ENCODE data around the gene BTBD8.

The BTBD8 gene

DNA sequence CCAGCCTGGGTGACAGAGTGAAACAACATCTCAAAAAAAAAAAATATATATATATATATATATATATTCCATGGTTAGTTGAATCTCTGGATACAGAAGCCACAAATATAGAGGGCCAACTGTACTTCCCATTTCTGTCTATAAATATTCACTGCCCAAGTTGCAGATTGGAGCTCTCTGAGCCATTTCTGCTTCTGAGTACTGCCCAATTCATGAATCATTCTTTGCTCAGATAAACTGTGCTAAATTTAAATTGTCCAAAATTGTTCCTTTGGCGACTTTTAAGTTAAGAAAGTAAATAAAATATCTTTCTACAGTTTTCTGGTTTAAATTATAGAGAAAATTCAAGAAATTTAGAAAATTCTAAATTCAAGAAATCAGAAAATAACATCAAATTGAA, 114.4 kb downstream of the BTBD8 start:
- no peak for DNase-seq

DNA sequence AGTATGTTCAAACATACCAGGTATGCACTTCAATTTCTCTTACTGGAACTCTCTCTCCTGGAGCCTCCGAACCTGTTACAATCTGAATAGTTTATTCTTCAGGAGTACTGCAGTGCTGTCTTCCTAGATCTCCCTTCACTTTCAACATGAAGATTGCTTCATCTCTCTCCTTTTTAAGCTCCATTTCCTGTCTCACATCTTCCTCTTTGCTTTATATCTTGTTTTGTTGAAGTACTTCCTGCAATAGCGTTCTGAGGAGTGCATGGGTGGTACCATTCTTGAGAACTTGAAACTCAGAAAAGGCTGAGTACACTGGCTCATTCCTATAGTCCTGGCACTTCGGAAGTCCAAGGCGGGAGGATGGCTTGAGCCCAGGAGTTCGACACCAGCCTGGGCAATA, 121.8 kb downstream of the BTBD8 start:
- peak in 2 of 6 experiments; percentile 26 to 44 for DNase-seq

DNA sequence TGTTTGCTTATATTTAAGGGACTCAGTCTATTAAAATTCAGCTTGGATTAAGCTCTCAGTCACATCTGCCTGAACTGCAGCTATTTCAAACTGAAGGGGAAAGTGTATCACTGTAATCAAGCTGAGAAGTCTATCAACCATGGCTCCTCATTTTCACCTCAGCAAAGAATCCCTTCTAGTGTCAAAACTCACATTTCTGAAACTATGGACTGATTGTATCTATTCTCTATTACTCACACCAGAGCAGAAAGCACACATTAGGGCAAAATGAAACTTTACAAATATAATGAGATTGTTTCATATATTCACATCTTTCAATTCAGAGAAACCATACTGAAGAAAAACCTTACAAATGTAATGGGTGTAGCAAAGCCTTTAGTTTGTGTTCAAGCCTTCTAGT, 123.0 kb downstream of the BTBD8 start:
- no peak for DNase-seq

DNA sequence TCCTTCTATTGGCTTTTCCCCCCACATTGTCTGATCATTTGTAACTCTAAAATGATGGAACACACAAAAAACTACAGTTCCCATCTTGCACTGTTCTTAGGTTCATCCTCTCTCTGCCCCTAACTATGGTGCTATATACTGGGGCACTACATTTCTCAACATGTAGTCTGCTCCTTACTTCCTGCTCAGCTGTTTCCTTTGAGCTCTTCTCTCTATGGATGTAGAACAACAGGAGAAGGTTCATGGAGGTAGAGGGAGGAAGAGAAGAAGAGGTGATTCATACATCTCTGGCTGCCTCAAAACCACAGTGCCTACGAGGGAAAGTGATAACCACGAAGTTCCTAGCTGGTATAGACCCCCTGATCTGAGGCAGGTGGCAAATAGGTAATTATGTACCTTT, 130.6 kb downstream of the BTBD8 start:
- no peak for DNase-seq

DNA sequence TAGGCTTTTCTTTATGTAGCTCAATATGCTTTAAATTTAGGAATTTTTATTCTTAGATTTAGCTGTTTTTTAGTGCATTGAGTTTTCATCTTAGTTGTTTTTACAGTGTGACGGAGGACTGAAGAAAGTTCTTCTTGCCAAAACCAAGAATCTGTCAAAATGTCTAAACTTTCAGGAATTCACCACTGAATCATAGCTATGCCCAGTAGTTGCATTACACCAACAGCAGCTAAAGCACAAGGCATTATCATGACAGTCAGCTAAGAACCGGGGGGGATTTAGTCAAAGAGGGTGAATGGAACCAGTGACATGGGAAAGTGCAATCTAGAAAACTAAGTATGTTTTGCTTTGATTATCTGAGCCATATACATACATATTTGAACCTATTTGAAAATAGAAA, 131.0 kb downstream of the BTBD8 start:
- DNase-seq, result no peak

DNA sequence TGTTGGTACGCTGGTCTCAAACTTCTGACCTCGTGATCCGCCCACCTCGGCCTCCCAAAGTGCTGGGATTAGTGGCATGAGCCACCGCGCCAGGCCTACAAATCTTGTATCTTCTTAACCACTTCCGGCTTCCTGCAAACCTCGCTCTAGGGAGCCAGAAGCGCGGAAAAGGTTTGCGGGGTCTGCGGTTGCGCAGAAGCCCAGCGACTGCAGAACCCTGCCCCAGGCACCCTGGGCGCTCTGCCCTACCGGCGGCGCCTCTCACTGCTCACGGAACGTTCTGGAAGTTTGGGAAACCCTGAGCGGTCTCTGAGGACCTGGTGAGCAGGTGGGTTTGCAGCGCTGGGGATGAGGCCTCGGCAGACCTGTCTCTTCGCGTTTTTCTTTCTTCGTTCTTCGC, 137.6 kb downstream of the BTBD8 start, which contains the start of gene C1orf146:
C1orf146 (plus strand) TSS at position 195 of the 400 bp plus-strand sequence. CDS start 13,506 bp downstream, outside the sequence.
- no peak for DNase-seq

DNA sequence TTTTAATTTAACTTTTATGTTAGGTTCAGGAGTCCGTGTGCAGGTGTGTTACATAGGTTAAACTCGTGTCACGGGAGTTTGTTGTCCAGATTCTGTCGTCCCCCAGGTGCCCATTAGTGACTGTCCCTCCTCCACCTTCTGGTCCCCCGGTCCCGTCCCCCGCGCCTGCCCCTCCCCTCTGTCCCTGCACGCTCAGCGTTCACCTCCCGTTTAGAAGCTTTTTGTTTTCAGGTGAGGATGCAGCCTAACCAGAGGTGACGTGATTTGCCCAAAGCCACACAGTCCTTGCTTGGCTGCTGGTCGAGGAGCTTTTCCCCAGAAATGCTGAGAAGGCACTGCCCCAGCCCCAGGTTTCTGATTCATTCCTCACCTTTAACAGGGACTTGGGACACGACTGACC, 138.4 kb downstream of the BTBD8 start:
- DNase-seq, result no peak

DNA sequence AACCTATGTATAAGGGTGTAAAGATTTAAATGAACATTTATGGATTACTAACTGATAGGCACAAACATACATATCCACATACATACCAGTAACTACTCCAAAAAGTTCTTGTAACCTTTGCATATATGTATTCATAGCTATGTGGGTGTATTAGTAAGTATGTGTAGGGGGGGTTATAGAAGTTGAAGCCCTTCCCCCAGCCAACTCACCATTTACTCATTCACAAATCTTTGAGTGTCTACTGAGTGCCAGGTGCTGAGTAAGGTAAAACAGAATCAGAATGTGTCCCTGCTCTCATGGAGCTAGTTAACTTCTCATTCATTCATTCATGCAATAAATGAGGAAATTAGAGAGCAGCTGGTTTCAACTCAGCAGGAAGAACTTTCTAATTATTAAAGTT, 138.9 kb downstream of the BTBD8 start:
- DNase-seq, result no peak

DNA sequence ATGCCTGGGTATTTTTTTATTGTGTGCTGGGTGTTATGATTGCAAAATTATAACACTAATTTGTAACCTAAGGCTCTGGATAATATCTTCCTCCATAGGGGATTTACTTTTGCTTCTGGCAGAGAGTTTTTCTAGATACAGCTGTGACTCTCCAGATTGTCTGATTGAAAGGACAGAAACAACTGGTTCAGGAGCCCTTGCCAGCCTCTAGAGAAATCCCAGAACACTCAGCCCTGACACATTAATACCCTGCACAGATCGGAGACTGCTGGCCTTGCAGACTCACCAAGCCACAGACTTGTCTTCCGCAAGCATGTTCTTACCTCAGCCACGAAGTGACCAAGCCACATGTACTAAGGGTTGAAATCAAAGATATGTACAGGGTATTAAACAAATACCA, 148.3 kb downstream of the BTBD8 start:
- DNase-seq, result no peak

DNA sequence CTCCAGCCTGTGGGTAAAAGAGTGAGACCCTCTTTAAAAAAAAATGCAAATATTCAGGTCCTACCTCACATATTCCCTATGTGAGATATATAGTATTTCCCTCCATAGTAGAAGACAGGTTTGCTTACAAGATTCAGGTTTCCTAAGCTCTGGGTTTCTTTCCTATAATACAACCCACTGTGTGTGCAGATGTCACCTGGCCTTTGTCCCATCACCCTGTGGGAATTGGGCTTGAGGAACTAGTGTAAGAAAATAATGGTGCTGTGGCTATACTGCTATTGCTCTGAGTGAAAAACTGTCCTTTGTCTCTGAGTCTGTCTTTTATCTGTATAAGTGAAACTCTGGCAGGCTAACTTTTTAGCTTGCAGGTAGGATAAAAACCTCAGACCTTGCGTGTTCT, 150.6 kb downstream of the BTBD8 start:
- DNase-seq, result no peak
